Fibroblast of lung (primary cell): ENCODE measurements around the gene SLC66A3.

Experiments
- CTCF ChIP-seq, 2 donors: IDR thresholded peaks in 1 of 2; conservative IDR thresholded peaks in 1 of 2; 1 replicate in 1 of 2; 2 replicates in 1 of 2; pipeline ENCODE4 v1.5.1; 2011 to 2012; ENCODE audit warnings: low read length in 2 of 2, control low read depth in 1 of 2, inconsistent platforms in 1 of 2, low read depth in 1 of 2, mild to moderate bottlenecking in 1 of 2
- EZH2 ChIP-seq: IDR thresholded peaks from 2 replicates; pipeline ENCODE4 v1.5.1; 2012; ENCODE audit warnings: low read length, control low read depth, mild to moderate bottlenecking; ENCODE audit errors: missing control alignments

DNA sequence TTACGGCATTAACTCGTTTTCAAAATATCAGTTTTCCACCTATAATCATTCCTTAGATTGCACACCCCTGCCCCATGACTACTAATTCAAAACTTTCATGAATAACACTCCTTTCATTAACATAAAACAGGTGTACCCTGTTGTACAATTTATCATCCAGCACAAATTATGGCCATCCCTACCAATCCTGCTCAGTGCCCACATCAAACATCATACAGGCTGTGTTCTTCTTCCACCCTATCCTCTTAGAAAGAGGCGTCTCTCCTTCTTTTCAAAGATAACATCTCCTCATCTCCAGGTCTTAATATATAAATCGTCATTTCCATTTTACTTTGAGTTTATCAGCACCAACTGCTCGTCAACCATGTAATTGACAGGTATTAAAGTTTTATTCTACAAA, 67.6 kb downstream of the SLC66A3 start:
- no peak for TF ChIP-seq CTCF (conservative IDR thresholded peaks at IDR 0.05 in 1 of 2, IDR thresholded peaks at IDR 0.05 in 1 of 2; ENCODE audit: low read depth in 1 of 2, low read length in 2 of 2)
- no peak for TF ChIP-seq EZH2
